Activated T-helper 1 cell treated with anti-CD3 and anti-CD28 coated beads, Interleukin-12 subunit alpha, Interleukin-12 subunit beta, Interleukin-2, Interleukin-4 antibody, amounts not matched to agents 30 ng/mL and 10 ng/mL and 1 ng/mL, durations not matched to agents 14 hours and 24 hours and 36 hours (primary cell): Measurements from ENCODE around the gene LLGL2. TPM values are rescaled to one million over a fixed set of nuclear protein-coding genes. Genes with fewer than 3 reads are reported as not detected.

Source experiments
- DNase-seq: peaks from one replicate; pipeline ENCODE4 v3.0.0; 2021; ENCODE audit warnings: low spot score
- H3K27ac Mint-ChIP-seq: one replicate; pipeline ENCODE4 v1.8.0; 2021; ENCODE audit warnings: mild to moderate bottlenecking, mixed read lengths
- H3K27me3 Mint-ChIP-seq: one replicate; pipeline ENCODE4 v1.8.0; 2022; ENCODE audit warnings: mild to moderate bottlenecking, moderate library complexity, mixed read lengths; ENCODE audit not compliant: insufficient read depth
- H3K36me3 Mint-ChIP-seq: one replicate; pipeline ENCODE4 v1.8.0; 2021; ENCODE audit warnings: low read depth, mixed read lengths
- H3K4me1 Mint-ChIP-seq: one replicate; pipeline ENCODE4 v1.8.0; 2021; ENCODE audit warnings: low read depth, mixed read lengths
- H3K4me3 Mint-ChIP-seq: one replicate; pipeline ENCODE4 v1.8.0; 2021; ENCODE audit warnings: mild to moderate bottlenecking, moderate library complexity, mixed read lengths
- H3K9me3 Mint-ChIP-seq: one replicate; pipeline ENCODE4 v1.8.0; 2021; ENCODE audit warnings: mixed read lengths
- intact Hi-C: fragments of 100-400 bp; cut with micrococcal nuclease; formaldehyde crosslinking; loops from one replicate; pipeline ENCODE4 v1.15.1; 2024
- total RNA-seq: library from RNA; stranded (reverse); gene quantifications from 2 replicates; pipeline ENCODE4 v1.2.3, GENCODE V29; 2022

Gene LLGL2
- total RNA-seq, 1 donor from 2014 or later = 8.2 TPM

- no peaks in the 10 kb centered on the region for H3K36me3 Mint-ChIP-seq
- peaks cover 9% of the 10 kb centered on the region for H3K27me3 Mint-ChIP-seq
- intact Hi-C loops = no loop called here
- no peak for DNase-seq
- H3K4me1 Mint-ChIP-seq = no peaks in the 10 kb centered on the region
- no peak overlapping the region for H3K27ac Mint-ChIP-seq
- H3K4me3 Mint-ChIP-seq = no peak overlapping the region
- no peaks in the 10 kb centered on the region for H3K9me3 Mint-ChIP-seq
Measured at GRCh38 chr17:75506888-75507287, 18.6 kb upstream of the LLGL2 start.

GRCh38 chr17:75507733-75508719 lies 17.5 kb upstream of the LLGL2 start:
- peaks cover 17% of the 10 kb centered on the region for H3K27me3 Mint-ChIP-seq
- H3K4me1 Mint-ChIP-seq = no peaks in the 10 kb centered on the region
- H3K27ac Mint-ChIP-seq = no peak overlapping the region
- no peaks in the 10 kb centered on the region for H3K9me3 Mint-ChIP-seq
- H3K4me3 Mint-ChIP-seq = no peak overlapping the region
- no peaks in the 10 kb centered on the region for H3K36me3 Mint-ChIP-seq
- DNase-seq = no peak
- intact Hi-C loops = no loop called here

- H3K27ac Mint-ChIP-seq = no peak overlapping the region
- no peaks in the 10 kb centered on the region for H3K36me3 Mint-ChIP-seq
- intact Hi-C loops = no loop called here
- H3K4me1 Mint-ChIP-seq = no peaks in the 10 kb centered on the region
- no peak for DNase-seq
- no peaks in the 10 kb centered on the region for H3K9me3 Mint-ChIP-seq
- H3K4me3 Mint-ChIP-seq = no peak overlapping the region
- peaks cover 21% of the 10 kb centered on the region for H3K27me3 Mint-ChIP-seq
Measured at GRCh38 chr17:75508931-75509361, 16.6 kb upstream of the LLGL2 start.

DNA sequence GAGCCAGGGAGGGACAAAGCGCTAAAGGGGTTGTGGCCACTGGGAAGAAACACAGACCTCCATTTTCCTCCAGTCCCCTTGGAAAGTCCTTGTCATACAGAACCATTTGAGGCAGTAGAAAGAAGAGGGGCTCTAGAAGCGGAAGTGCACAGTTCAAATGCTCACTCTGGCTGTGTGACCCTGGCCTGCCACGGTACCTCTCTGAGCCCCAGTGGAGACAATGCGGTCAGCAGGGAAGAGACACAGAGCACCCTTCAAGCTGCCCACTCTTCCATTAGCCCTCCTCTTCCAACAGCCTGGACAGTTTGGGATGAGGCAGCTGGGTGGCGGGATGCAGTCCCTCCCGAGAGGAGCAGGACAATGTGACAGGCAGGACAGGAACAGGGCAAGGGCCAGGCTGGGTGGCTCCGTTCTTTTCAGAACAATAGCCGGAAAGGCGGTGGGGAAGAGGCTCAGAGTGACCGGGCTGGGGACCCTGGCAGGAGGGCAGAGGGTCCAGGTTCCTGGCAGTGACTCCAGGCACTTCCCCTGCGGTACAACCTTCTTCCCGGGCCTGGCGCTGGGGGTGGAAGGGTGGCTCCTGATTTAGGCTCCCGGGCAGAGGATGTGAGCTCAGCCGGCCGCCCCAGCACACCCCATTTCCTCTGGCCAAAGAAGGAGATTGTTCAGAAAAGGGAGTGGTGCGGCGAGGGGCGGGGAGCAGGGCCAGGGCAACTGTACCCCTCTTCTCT lies 15.8 kb upstream of the LLGL2 start:
- intact Hi-C loops = no loop called here
- Mint-ChIP-seq H3K9me3 (no peaks in the 10 kb centered on the region), H3K27ac (no peak overlapping the region), H3K4me1 (no peaks in the 10 kb centered on the region), H3K27me3 (peaks cover 21% of the 10 kb centered on the region), H3K36me3 (no peaks in the 10 kb centered on the region), H3K4me3 (no peak overlapping the region)
- DNase-seq = no peak

DNA sequence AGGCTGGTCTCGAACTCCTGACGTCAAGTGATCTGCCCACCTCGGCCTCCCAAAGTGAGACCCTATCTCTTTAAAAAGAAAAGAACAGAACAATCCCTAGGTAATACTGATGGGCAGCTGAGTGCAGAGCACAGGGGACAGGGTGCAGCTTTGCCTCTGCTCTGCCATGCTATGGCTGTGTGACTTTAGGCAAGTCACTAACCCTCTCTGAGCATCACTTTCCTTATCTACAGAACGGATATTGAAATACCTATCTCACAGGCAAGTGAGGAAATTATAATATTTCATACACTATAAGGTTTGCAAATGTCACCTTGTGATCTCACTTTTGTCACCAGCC lies 14.3 kb upstream of the LLGL2 start:
- DNase-seq = no peak
- Mint-ChIP-seq H3K9me3 (no peaks in the 10 kb centered on the region), H3K27ac (no peak overlapping the region), H3K4me3 (no peak overlapping the region), H3K27me3 (peaks cover 21% of the 10 kb centered on the region), H3K36me3 (no peaks in the 10 kb centered on the region), H3K4me1 (no peaks in the 10 kb centered on the region)
- intact Hi-C loops = no loop called here

DNA sequence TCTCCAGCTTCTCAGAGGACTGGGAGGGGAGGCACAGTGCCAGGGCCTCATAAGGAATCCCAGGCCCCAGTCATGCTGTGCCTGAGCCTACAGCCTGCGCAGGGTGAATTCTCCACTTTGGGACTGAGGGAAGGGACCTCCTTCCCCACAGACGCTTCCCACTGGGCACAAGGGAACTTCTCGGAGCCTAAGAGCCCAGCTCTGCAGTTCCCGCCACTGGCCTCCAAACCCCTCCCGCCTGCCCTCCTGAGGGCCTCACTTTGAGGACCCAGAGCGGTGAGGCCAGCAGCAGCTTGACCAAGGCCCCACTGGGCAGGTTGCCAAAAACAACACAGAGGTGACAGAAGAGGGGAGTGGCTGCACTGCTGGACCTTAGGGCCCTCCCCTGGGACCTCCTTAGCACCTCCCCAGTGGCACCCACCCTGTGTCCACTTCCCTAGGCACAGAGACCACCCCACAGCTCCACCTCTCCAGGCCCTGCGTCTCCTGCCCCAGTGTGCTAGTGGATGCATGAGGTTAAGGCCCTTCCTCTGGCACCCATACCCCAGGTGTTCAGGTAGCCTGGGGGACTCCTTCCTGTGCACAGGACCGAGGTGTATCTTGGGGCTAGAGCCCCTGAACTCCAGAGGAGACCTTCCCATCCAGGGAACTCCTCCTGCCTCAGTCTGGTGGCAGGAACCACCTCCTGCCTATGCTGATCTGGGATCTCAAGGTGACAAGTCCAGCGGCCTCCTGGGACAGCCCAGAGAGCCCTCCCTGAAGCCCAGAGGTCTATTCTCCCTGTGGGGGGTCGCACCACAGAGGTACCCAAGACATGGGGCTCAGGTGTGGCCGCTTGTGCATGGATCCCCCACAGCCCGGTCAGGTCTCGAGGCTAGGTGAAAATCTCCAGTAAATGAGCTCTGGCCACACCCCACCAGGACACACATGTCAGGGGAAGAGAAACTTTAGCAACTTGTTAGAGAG lies 13.6 kb upstream of the LLGL2 start:
- Mint-ChIP-seq H3K27ac (no peak overlapping the region), H3K36me3 (no peaks in the 10 kb centered on the region), H3K4me1 (no peaks in the 10 kb centered on the region), H3K9me3 (no peaks in the 10 kb centered on the region), H3K27me3 (peaks cover 21% of the 10 kb centered on the region), H3K4me3 (no peak overlapping the region)
- DNase-seq = no peak
- intact Hi-C loops = no loop called here

- Mint-ChIP-seq H3K36me3 (peaks cover 7% of the 10 kb centered on the region), H3K27me3 (peaks cover 21% of the 10 kb centered on the region), H3K4me3 (no peak overlapping the region), H3K27ac (no peak overlapping the region), H3K9me3 (no peaks in the 10 kb centered on the region), H3K4me1 (peaks cover 10% of the 10 kb centered on the region)
- intact Hi-C loops = no loop called here
- DNase-seq = no peak
Measured at GRCh38 chr17:75512926-75513640, 12.4 kb upstream of the LLGL2 start.

- Mint-ChIP-seq H3K9me3 (no peaks in the 10 kb centered on the region), H3K4me1 (peaks cover 16% of the 10 kb centered on the region), H3K27ac (no peak overlapping the region), H3K4me3 (no peak overlapping the region), H3K36me3 (peaks cover 13% of the 10 kb centered on the region), H3K27me3 (peaks cover 21% of the 10 kb centered on the region)
- intact Hi-C loops = no loop called here
- DNase-seq = no peak
Measured at GRCh38 chr17:75513641-75514000, 11.9 kb upstream of the LLGL2 start.

DNA sequence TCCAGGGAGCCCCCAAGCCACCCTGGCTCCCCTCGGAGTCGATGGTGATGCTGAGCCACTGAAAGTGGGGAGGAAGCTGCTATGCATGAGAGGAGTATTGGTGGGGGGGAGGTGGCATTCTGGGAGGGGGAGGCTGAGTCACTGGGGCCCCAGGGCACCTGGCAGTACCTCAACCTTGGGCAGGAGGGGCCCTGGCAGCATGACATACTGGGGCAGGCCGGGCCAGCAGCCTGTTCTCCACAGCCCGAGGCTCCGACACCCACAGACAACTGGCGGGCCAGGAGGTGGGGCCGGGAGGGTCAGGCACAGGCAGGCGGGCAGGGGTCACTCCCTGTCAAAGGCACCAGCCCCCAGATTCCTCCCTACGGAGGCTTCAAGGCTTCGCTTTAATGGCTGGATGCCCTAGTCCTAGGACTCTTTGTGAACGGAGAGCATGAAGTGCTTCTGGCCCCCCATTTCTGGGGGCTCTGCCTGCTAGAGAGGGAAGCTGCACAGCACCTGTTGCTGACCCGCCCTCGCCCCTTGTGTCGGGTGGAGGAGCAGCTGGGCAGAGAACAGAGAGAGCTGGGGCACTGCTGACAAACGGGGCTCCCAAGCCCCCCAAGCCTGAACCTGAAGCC lies 11.1 kb upstream of the LLGL2 start:
- Mint-ChIP-seq H3K27me3 (peaks cover 20% of the 10 kb centered on the region), H3K9me3 (no peaks in the 10 kb centered on the region), H3K27ac (no peak overlapping the region), H3K4me3 (peak overlapping the region; percentile 47), H3K36me3 (peaks cover 13% of the 10 kb centered on the region), H3K4me1 (peaks cover 18% of the 10 kb centered on the region)
- no peak for DNase-seq
- intact Hi-C loops = no loop called here

GRCh38 chr17:75514919-75515495 lies 10.5 kb upstream of the LLGL2 start:
- no peak overlapping the region for H3K27ac Mint-ChIP-seq
- H3K4me3 Mint-ChIP-seq = no peak overlapping the region
- peaks cover 17% of the 10 kb centered on the region for H3K27me3 Mint-ChIP-seq
- peaks cover 18% of the 10 kb centered on the region for H3K4me1 Mint-ChIP-seq
- no peak for DNase-seq
- intact Hi-C loops = loop anchor here (1.0 kb wide), 1 partner anchor 59 kb away; the partner anchor contains the start of gene TMEM94
- no peaks in the 10 kb centered on the region for H3K9me3 Mint-ChIP-seq
- H3K36me3 Mint-ChIP-seq = peaks cover 17% of the 10 kb centered on the region

GRCh38 chr17:75515496-75516254 lies 9.8 kb upstream of the LLGL2 start, which contains the start of gene CASKIN2:
Gene CASKIN2, minus strand, starts transcription at chr17:75515537. Its CDS starts 1,733 bp downstream, at chr17:75513804.
- Mint-ChIP-seq H3K27me3 (peaks cover 17% of the 10 kb centered on the region), H3K4me3 (peak within 1 kb of the TSS; percentile 78), H3K36me3 (peaks cover 18% of the 10 kb centered on the region), H3K4me1 (peaks cover 18% of the 10 kb centered on the region), H3K9me3 (no peaks in the 10 kb centered on the region), H3K27ac (no peak within 1 kb of the TSS)
- peak; percentile 62 for DNase-seq
- intact Hi-C loops = loop anchor here (1.0 to 2.0 kb wide), 7 partner anchors 10 to 255 kb away; partner anchors contain the start of genes GGA3, GRB2, LLGL2 and MRPS7
